Stimulated activated CD4-positive, alpha-beta T cell treated with anti-CD3 and anti-CD28 coated beads, Interleukin-1b, Interleukin-23, amount 100 ng/mL, for 1 hour (primary cell): ENCODE measurements around the gene SLX4IP.
"Not testable (repeated sequence)": the region's sequence is repeated elsewhere in the genome, so short reads cannot be mapped to it uniquely, and the experiment has no call there.

Experiments
- DNase-seq, 2 donors: peaks; one replicate each; pipeline ENCODE4 v3.0.0-alpha.2; 2020; ENCODE audit warnings: low read depth in 2 of 2

Gene SLX4IP

GRCh38 chr20:10573273-10573950, 138.3 kb downstream of the SLX4IP start:
- DNase-seq: no peak

DNA sequence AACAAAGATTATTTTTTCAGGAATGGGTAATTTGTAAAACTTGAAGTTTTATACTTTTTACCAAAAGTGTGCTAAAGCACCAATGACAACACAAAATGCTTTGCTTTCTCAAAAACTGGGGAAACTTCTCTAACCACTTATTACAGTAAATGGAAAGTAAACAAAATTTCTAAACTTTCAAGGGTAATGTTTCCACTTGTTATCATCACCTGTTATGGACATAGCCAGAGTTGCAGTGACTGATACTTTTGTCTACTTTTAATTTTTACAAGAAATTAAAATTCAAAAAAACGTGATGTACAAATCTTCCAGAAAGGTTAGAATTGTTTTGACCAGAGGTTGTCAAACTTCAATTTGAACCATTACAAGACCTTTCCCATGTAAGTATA, 138.8 kb downstream of the SLX4IP start:
- no peak for DNase-seq

DNA sequence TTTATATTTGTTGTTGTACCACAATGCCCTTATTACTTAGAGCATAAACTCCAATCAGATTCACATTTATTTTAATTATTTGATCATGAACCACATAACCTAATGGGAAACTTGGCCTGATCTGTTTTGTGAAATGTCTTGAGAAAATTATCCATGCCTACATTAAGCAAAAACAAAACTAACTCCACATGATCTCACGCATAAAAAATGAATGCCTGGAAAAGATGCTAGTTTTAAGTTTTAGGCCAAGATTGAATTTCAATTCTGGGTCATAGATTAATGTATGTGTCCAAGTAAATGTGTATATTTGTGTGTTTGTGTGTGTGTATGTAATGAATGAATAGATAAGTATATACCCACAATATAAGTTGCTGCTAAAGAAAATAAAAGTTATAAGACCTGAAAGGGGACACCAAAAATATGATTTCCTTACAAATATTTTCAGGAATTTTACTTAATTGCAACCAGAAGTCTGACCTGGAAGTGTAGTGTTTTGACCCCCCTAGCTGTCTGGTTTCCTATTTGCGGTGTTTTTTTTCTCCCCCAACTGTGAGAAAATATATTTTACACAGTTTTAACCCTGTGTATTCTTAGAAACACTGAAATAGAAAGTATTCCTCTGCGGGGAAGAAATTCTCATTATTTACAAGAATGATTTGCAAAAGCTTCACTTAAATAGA, 141.4 kb downstream of the SLX4IP start:
- no peak for DNase-seq

GRCh38 chr20:10577648-10578047, 142.5 kb downstream of the SLX4IP start:
- no peak for DNase-seq

GRCh38 chr20:10578607-10579006, 143.5 kb downstream of the SLX4IP start:
- DNase-seq: no peak

DNA sequence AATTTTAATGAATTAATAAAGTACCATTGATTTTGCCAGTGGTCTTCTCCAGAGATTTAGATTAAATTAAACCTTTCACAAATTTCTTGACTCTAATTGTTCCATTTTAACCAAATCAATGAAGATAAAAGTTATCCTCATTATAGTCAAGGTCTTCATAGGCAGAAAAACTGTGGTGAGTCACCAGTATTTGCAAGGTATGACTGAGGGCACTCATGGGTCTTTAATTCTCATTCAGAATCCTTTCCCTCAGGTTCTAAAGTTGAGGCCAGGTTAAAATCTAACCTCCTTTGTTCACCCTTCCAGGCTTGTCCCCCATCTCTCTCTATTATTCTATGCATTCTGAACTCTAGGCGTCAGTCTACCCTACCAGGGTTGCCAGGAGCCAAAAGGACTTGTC, 144.8 kb downstream of the SLX4IP start:
- DNase-seq: no peak

- no peak for DNase-seq
Observed at GRCh38 chr20:10580700-10581099, 145.6 kb downstream of the SLX4IP start.

DNA sequence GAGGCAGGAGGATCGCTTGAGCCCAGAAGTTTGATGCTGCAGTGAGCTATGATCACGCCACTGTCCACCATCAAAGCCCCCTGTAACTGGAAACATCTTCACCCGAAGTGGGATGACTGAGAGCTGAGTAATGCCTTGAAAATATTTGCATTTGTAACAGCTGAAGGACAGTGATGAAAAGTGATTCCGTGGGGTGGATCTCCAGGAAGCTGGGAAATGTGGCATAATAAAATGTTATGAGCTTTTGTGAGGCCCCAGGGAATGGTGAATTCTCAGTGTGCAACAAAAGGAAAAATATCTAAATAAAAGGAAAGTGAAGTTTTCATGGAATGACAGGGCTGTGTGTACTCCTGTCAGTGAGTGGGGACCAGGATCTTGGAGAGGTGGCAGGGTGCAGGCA, 146.7 kb downstream of the SLX4IP start:
- DNase-seq: no peak

DNA sequence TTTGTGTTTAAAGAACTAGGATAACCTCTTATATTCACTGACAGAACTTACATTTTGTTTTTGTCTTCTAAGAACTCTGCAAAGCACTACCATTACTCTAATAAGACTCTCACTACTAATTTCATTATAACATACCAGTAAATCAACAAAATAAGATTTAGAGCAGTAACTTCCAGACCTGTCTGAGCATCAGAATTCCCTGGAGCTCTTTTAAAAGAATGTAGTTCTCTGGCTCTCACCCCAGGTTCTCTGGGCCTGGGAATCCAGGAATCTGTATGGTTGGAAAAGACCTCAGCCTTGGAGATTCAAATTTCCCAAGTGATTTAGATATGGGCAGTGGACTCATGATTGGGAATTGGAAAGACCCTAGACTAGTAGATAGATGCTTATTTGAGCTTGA, 149.3 kb downstream of the SLX4IP start:
- no peak for DNase-seq

- DNase-seq: no peak
Observed at GRCh38 chr20:10585308-10585707, 150.2 kb downstream of the SLX4IP start.

- DNase-seq: no peak
Observed at GRCh38 chr20:10586296-10586695, 151.2 kb downstream of the SLX4IP start.

DNA sequence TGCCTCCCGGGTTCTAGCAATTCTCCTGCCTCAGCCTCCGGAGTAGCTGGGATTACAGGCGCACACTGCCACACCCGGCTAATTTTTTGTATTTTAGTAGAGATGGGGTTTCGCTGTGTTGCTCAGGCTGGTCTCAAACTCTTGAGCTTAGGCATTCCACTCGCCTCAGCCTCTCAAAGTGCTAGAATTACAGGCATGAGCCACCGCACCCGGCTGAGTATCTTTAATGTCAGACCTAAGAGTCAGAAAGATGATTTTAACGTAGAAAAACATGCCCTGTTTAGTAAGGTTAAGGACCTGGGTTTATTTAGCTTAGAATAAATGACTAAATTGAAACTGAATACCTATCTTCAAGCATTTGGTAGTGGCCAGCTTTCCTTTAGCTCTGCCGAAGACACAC, 155.3 kb downstream of the SLX4IP start:
- DNase-seq: not testable (repeated sequence)

GRCh38 chr20:10590950-10591671, 156.0 kb downstream of the SLX4IP start:
- DNase-seq: no peak

GRCh38 chr20:10591946-10592521, 156.9 kb downstream of the SLX4IP start:
- DNase-seq: no peak

GRCh38 chr20:10594296-10594868, 159.3 kb downstream of the SLX4IP start:
- no peak for DNase-seq

DNA sequence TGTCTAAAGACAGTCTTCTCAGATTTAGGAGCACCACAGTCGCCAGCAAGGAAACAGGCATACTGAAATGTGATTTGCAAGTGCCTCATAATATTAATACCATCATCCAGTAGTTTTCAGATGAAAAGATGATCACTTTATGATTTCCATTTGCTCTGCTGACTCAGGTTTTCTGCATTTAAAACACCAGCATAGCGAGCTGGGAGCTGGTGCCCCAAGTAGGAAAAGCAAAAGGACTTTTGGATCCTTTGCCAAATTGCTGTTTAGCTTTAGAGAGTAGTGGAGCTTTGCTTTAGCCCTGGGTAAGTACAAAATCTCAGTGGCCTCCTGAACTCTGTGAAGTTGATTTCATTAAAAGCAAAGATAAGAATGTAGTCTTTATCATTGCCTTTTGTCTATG, 160.2 kb downstream of the SLX4IP start:
- DNase-seq: no peak

- no peak for DNase-seq
Observed at GRCh38 chr20:10595985-10596384, 160.9 kb downstream of the SLX4IP start.

GRCh38 chr20:10596710-10597121, 161.6 kb downstream of the SLX4IP start:
- DNase-seq: no peak

DNA sequence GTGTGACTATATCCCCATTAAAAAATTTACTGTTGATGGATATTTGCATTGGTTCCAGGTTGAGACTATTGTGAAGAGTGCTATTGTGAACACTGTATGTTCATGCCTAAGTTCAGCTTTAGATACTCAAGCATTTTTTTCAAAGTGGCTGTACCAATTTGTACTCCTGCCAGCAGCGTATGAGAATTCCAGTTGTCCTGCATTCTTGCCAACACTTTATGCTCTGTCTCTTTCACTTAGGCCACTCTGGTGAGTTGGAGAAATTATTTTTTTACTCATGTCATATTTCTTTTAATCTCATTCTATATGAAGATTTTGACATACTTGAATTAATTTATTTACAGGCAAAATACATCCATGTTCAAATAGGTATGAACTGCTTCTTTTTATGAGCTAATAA, 162.5 kb downstream of the SLX4IP start:
- DNase-seq: no peak

- DNase-seq: no peak
Observed at GRCh38 chr20:10602221-10602871, 167.2 kb downstream of the SLX4IP start.

DNA sequence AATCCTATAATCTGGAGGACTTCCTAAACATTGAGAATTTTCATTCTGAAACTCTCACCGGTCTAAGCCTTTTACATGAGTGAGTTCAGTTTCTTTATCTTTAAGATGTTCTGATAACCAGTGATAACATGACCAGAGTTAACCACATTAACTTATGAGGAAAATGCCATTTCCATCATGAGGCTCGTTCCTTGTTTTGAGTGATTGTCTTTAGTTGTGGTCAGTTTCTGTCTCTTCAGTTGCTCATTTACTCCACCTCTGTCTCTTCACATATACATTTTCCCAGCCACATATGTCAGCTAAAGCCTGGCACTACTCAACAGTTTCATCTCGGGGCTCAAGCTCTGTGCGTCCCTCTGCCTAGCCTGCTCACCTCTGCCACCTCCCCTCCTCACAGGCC, 168.3 kb downstream of the SLX4IP start:
- no peak for DNase-seq
